Measurements from ENCODE around the gene SNX22.

The SNX22 gene

DNA sequence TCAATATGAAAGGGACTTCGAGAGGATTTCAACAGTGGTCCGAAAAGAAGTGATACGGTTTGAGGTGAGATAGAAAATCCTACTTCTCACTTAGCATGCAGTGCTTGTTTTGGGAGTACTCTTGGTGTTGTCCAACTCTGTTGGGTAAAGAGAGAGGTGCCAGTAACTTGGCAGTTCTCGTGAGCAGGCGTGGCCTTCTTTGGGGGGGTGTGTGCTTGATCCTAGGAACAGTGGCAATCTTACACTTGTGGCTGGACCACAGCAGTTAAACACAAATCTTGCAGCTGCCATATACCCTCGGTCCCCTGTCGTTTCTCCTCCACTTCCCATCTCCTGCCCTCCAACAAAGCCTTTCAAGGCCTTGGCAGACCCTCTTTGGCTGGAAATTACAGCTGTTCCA, 15.2 kb upstream of the SNX22 start:
- DNase-seq, result no peak

DNA sequence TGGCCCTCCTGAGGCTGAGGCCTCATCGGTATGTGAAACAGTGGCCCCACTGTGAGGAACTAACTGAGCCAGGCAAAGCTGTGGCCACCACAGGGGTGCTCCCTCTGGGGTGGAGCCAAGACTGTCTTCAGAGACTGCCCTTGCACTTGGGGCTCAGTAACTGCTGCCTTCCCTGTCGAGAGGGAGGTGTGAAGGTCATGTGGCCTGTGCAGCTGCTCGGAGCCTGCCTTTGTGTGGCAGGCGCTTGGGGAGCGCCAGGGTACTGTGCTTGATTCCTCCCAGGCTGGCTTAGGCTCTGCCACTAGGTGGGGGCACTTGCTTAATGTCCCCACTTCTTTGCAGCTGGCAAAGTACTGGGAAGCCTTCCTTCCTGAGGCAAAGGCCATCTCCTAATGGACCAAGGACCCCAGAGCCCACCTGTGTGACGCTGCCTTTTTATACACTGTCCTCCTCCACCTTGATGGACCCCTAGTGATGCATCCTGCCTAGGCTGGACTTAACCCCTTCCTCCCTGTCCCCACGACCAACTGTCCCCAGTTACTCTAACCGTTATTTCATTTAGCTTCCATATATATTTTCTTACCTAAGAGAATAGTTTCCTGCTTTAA, 14.2 kb upstream of the SNX22 start:
- no peak for DNase-seq

DNA sequence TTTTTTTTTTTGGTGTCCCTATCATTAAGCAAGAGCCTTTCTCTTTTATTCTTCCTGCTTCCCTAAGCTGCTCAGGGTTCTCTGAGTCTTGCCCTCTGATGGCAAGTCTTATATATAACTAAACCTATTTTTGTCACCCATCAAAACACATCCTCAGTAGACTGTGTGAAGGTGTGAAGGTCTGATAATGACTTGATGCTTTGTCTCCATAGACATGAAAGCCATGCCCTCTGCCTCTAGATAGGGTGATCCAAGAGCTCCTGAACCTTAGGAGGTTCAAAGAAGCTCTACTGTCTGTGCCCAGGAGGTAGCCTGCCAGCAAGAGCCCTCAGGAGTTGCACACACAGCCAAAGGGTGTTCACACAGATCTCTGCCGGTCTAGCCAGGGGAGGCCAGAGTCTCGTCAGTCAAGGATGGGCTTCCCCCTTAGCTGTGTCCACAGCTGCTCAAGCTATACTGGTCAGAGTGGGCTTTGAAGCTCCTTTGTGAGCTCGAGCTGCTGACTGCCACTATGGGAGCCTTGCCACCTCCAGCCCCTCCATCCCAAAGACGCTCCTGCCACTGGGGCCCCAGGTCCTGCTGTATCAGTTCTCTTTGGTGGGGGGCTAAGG, 13.1 kb upstream of the SNX22 start:
- DNase-seq, result no peak

DNA sequence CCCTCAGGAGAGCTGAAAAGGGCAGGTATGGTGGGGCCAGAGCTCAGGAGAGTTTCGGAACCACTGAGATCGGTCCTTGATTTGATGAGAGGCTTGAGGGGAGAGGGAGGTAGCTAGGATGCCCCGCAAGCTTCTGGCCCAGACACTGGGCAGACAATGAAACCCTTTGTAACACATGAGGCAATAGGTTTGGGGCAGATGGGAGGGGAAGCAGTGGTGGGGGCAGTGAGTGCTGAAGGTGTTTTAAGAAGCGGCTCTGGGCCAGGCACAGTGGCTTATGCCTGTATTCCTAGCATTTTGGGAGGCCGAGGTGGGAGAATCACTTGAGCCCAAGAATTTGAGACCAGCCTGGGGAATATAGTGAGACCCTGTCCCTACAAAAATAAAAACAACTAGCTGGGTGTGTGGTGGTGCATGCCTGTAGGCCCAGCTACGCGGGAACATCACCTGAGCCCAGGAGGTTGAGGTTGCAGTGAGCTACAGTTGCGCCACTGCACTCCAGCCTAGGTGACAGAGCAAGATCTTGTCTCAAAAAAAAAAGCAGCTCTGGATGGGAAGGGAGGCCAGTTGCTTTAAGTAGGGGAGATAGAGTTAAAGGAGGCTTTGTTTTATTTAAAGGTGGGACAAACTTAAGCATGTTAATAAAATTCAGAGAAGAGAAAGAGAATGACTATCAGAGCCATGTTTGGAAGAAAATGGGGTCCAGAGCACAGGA, 9.6 kb upstream of the SNX22 start:
- no peak for DNase-seq

DNA sequence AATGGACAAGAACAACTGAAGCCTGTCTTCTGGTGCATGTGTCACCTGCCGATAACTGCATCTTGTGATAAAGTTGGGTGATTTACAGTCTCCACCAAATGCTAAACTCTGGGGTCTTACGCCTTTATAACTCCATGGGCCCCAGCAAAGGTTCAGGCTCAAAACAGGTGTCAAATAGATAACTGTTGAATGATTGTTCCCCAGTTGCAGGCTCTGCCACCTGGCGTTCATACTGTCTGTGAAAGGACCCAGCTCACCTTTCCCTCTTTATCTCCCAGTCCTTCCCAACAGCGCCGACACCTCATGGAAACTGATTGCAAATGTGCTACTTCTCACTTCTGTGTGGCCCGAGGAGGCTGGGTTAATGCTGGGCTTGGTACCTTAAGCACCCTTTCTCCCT, 8.3 kb upstream of the SNX22 start:
- DNase-seq, result no peak

DNA sequence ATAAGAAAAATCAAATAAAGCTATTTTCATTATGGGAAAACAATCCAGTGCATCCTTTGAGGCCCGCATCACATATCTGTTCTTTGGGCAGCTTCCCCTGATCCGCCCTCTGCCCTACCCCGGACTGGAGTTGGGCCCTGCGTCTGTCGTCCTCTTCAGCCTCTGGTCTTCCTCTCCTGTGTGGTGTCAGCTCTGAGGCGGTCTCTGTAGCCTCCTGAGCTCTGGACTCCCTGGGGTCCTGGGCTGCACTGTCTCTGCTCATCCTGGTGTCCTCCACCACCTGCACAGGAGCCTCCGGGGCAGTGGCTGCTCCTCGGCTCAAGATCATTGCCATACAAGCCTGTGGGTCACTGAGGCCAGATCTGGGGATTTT, 7.4 kb upstream of the SNX22 start:
- DNase-seq, result no peak

DNA sequence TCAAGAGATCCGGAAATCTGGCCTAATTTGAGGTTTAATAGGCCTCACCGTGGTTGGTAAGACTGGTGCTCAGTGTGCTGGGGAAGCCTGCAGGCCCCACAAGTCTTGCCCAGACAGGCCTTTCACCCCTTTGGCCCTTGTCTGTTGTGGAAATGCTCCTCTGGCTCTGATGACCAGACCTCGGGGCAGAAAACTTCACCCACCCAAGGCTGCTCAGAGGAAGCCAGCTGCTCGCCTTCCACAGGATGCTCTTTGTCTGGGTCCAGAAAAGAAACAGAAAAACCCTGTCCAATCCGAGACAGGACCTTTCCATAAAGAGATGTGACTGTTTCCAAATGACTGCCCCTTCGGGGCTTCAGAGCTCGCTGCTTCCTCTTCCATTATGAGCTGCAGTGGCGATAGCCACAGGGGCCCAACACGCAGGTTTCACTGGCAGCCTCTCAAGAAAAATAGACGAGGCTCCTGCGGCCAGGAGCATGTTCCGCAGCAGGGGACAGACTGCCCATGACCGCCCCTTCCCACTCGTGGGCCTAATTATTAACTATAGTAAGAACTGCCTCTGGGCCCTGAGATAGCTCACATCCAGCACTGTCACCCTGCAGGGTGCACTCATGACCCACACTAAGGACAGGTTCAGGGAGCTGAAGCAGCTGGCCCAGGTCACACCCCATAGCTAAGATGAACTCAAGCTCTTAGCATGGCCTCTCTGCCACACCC, 6.8 kb upstream of the SNX22 start:
- no peak for DNase-seq

DNA sequence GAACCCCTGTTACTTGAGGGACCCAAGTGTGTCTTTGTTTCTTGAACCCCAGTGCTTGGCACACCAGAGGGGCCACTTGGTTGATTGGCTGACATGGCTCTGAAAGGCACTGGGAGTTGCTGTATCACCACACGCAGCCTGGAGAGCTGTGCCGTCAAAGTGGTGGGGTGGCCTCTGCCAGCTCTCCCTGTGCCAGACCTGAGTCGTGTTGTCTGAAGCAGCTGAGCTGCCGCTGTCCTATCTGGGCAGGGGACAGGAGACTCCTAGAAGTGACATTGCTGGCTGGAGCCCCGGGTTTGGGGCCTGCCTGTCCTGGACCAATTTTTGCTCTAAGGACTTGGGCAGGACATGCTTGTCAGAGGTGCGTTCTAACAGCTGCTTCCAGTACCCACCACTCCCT, 5.5 kb upstream of the SNX22 start:
- DNase-seq, result no peak

DNA sequence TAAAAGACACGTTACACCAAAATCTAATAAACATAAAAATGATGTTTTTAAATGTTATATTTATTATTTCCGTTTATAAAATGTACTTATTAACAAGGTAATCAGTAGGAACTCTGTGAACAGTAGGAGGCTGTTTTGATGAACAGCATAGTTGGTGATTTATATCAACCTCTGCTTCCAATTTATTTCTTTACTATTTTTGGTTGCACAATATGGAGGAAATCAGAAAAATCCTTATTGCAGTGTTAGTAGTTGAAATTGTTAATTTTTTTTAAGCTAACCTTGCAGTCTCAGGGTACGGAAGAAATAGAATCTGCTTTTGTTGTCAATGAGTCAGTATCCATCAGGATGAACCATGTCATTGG, 5.0 kb upstream of the SNX22 start:
- DNase-seq, result no peak

DNA sequence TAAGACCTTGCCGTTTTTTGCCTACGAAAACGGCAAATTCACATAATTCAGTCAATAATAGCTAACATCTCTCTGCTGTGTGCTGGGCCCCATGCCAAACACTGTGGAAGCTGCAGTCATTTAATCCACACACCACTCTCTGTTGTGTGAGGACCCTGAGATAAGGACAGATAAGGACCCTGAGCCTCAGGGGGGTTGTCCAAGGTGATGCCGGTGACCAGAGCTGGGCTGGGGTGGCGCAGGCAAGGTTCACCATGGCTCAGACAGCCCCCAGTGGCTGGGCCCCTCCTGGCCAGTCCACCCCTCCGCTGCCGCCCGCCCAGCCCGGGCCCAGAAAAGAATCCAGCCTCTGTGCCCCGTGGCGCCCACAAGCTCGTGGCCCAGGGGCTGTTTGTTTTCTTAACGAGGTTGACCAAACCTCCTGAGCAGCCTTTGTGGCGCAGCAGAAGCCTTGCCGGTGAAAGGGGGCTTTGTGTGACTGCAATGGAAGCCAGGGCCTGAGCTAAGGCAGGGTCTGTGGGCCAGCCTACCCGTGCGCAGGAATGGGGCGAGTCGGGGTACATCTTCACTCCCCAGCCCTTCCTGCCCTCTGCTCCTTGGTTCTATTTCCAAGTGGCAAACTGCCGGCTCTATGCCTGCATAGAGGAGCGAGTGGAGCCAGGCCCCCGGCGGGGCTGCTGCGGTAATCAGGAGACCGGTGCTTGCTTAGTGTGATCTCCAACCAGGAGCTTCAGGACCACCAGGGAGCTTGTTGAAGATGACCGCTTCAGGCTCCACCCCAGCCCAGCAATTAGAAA, 4.4 kb upstream of the SNX22 start:
- DNase-seq, result no peak

DNA sequence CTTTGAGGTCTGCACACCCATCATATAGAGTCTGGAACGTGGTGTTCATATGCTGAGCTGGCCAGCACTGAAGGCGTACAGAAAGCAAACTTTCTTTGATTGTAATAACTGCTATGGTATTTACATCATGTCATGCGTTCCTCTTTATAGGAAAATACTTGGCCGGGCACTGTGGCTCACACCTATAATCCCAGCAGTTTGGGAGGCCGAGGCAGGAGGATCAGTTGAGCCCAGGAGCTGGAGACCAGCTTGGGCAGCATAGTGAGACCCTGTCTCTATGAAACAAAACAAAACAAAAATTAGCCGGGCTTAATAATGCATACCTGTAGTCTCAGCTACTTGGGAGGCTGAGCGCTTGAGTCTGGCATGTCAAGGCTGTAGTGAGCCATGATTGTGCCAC, 3.4 kb upstream of the SNX22 start:
- no peak for DNase-seq

DNA sequence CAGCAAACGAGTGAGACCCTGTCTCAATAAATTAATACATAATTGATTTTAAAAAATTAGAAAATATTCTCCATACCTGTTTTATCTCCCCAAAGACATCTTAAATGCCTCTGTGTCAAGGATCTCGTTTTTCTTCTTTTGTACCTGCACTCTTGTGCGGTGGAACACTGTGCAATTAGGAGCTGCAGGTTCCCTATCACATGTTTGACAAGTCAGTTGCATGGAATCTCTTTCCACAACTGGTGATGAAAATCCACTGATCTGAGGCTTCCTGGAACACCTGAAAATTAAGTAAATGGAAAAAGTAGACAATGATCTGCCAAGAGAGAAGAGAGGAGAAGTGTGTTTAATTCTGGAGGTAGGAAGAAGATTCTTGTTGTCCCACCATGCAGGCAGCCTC, 3.0 kb upstream of the SNX22 start:
- DNase-seq, result no peak

DNA sequence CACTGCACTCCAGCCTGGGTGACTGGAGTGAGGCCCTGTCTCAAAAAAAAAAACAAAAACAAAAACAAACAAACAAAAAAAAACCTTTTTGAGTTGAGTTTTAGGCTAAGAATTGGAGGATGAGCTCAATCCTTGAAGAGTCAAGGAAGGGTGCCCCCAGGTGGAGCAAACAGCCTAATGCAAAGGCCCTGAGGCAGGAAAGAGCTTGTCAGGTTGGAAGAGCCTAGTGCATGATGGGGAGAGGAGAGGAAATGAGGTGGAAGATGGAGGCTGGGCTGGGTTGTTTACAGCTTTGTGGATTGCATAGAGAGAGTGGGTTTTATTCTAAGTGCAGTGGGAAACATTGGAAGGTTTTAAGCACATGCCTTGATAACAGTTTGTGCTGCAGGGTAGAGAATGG, 2.1 kb upstream of the SNX22 start:
- DNase-seq, result no peak

DNA sequence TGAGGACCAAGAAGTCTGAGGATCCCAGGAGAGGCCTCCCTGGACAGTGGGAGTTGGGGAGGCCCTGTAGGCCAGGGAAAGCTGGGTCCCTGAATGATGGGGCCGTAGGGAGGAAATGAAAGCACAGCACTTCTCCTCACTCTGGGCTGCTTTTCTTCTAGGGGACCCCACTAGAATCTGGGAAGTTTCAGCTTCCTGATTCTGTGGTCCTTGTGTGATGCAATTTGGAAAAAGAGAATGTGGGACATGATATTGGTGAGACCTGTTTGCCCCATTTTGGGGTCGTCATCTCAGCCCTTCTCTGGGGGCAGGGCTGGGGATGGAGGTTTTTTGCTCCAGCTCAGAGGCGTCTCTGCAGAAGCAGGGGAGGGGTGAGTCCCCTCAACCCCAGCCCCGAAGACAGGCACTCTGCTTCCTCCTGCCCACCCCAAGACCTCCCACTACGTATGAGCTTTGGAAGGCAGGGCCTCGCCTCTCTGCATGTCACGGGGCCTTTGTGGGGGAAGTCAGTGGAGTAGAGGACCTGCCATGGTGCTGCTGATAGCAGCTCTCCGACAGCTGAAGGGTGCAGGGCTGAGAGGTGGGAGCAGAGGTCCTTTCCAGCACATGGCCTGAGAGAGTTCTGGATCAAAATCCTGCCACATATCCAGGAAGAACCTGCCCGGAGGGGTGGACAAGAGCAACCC, 1.5 kb upstream of the SNX22 start:
- no peak for DNase-seq

DNA sequence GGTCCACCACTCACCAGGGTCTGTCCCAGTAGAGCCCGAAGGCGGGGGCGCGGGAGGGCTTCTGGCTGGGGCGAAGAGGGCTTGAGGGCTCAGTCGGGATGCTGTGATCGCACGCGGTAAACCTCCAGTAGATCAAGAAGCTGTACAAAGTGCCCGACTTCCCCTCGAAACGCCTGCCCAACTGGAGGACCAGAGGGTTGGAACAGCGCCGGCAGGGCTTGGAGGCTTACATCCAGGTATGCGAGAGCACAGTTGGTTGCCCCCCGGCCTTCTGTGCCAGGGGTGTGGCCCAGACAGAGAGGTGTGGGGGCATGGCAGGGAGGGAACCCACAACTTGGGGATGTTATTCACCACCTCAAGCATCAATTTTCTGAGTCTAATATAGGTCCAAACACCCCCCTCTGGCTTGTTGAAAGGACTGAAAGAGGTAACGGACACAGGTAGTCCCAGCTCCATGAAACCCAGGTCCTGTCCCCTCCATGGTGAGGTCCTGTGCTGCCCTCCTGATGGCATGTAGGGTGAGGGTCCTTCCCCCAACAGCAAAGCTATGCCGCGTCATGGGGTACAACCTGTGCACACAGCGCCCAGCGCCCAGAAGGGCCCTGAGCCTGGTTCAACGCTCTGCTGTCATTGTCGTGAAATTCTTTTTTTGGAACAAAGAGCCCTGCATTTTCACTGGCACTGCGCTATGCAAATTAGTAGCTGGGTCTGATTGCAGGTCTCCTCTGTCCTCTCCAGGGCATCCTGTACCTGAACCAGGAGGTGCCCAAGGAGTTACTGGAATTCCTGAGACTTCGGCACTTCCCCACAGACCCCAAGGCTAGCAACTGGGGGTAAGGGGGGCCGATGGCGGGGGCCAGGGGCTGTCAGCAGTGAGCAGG, 1.2 kb downstream of the SNX22 start:
- DNase-seq, result peak; percentile 54

DNA sequence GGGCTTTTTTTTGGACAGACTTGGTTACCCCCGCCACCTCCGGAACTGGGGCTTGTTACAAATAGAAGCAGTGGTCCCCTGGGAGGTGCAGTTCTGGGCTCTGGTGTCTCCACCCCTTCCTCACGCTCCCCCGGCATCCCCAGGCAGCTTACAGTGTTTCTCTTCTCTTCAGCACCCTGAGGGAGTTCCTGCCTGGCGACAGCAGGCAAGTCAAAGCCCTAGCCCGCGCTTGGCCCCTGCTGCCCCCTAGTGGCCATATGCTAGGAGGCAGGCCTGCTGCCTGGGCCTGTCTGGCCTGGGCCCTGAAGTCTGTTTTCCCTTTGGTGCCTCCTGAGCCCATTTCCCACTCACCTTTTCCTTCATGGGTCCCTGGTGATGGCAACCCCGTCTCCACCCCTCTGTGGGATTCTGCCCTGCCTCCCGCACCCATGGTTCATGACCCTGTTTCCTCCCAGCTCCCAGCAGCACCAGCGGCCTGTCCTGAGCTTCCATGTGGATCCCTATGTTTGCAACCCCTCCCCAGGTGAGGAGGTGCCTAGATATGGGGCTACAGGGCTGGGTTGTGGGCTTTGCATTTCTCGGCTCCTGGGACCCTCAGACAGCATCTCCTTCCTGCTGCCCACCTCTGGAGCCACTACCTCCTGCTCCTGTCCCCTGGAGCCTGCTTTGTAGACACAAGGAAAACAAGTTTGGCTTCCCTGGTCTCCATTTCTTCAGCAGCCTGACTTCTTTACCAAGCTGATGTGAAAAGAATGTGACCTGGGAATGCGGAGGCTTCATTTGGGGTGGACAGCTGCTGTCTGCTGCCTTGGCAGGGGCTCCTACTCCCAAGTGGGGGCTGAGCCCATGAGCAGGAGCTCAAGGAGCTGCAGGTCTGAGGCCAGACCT, 2.2 kb downstream of the SNX22 start:
- DNase-seq, result peak; percentile 84

DNA sequence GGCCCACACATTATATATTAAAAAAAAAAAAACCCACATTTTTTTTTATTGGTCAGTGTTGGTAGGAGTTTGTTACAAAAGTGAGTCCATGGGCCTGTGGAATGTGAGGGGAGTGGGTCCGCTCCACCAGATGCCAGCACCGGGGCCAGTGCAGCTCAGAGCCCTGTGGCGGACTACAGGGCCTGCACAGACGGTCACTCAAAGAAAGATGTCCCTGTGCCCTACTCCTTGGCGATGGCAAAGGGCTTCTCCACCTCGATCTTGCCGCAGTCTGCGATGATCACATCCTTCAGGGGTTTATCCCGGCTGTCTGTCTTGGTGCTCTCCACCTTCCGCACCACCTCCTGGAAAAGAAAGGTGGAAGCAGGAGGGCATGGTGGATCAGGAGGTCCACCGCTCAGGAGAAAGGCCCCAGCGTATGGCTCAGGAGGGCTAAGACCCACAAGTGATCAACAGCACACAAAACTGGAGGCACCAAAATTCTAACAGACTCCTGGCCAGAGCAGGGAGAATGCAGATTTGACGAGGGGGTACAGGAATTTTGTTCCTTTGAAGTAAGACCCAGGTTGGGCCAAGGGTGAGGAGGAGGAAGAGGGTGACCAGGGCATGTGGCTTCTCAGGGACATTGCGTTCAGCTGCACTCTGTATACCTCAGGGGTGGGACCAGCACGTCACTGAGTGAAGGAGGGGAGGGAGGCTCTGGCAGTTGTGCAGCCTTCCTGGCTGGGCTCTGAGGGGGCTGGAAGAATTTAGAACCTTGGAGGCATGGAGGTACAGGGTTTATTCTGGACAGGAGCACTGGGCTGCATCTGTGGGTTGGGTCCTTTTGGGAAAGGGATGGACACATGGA, 4.5 kb downstream of the SNX22 start:
- no peak for DNase-seq

DNA sequence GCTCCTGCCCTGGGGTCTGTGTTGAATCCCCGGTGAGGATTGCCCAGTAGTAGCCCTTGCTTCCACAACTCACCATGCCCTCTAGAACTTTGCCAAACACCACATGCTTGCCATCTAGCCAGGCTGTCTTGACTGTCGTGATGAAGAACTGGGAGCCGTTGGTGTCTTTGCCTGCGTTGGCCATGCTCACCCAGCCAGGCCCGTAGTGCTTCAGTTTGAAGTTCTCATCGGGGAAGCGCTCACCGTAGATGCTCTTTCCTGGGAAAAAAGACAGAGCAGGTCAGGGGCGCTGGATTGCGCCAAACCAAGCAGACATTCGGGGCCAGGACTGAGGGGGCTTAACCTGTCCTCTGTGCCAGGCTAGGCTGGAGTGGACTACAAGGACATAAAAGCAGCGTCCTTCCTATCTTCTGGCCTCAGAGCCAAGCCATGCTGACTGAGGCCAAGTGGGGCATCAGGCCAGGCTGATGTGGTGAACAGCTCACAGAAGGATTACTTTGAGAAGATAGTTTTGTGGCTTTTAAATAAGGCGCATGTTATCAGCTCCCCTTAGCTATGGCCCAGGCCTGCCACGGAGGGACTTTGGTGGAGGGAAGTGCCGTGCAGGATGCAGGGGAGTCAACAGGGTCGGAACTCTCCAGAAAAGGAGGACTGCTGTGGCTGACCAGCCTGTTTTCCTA, 5.3 kb downstream of the SNX22 start:
- no peak for DNase-seq

DNA sequence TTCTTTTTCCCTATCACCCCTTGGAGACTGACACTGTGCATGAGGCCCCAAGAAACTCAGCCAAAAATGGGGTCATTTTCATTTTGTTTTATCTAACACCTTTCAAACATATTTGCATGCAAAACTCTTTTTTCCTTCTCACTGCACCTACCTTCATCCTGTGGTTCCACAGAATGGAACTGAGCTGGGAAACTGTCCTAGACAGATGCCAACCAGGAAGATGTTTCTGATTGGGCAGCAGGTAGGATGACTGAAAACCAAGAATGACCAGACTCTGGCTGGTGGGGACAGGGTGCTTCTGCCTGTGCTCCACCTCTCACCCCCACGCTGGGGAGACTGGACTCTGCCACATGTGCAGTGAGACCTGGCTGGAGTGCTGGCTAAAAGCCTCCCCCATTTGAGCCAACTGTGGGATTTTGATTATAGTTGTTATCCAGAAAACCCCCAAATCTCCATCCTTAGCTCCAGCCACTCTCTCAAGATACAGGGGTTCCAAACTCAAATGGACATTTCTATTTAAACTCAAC, 6.1 kb downstream of the SNX22 start:
- DNase-seq, result no peak
